Measurements from ENCODE around the gene UNK. TPM values are rescaled to one million over a fixed set of nuclear protein-coding genes. Genes with fewer than 3 reads are reported as not detected.

The UNK gene
- total and polyA plus RNA-seq, 2 of the 13 experiments (the other 11 are each of a cell fraction or from before 2014, with no cell fraction given): 31.6 to 33.0 TPM

GRCh38 chr17:75843577-75844529 lies 59.2 kb downstream of the UNK start, which contains the start of gene UNC13D (continued):
- TF ChIP-seq ZNF766 (CRISPR knock-in tag; IDR thresholded peaks at IDR 0.05; ENCODE audit: borderline replicate concordance) (0 out of 2 replicates have a peak, but pooled peaks have one; percentile 58), KMT2B (CRISPR knock-in tag; IDR thresholded peaks at IDR 0.05) (0 out of 2 replicates have a peak, but pooled peaks have one; percentile 16), ARHGAP35 (CRISPR knock-in tag; IDR thresholded peaks at IDR 0.05; ENCODE audit: borderline replicate concordance) (peak; percentile 20; the same call in 1 of the 2 replicates), KDM2A (CRISPR knock-in tag; IDR thresholded peaks at IDR 0.05; ENCODE audit: borderline replicate concordance, low read depth) (peak; percentile 29; the same call in 1 of the 2 replicates), ZSCAN21 (CRISPR knock-in tag; IDR thresholded peaks at IDR 0.05; ENCODE audit: borderline replicate concordance) (peak; percentile 25; the same call in 1 of the 2 replicates), CREM (IDR thresholded peaks at IDR 0.05) (0 out of 2 replicates have a peak, but pooled peaks have one; percentile 24), CREM (CRISPR knock-in tag; IDR thresholded peaks at IDR 0.05) (no peak), PLRG1 (conservative IDR thresholded peaks at IDR 0.05) (no peak), ZNF564 (CRISPR knock-in tag; IDR thresholded peaks at IDR 0.05) (no peak), PRDM4 (CRISPR knock-in tag; IDR thresholded peaks at IDR 0.05; ENCODE audit: borderline replicate concordance) (0 out of 2 replicates have a peak, but pooled peaks have one; percentile 72), ZBTB38 (CRISPR knock-in tag; IDR thresholded peaks at IDR 0.05) (peak; percentile 83), ZKSCAN5 (CRISPR knock-in tag; IDR thresholded peaks at IDR 0.05) (peak; percentile 94), ZNF780A (CRISPR knock-in tag; IDR thresholded peaks at IDR 0.05) (no peak), DNMT3B (CRISPR knock-in tag; conservative IDR thresholded peaks at IDR 0.05) (peak; percentile 55; the same call in 1 of the 2 replicates), ZNF713 (CRISPR knock-in tag; IDR thresholded peaks at IDR 0.05) (peak; percentile 32; the same call in 1 of the 2 replicates), IKZF4 (CRISPR knock-in tag; IDR thresholded peaks at IDR 0.05; ENCODE audit: borderline replicate concordance, low read depth, not compliant biosample characterization) (peak; percentile 36), MTF1 (CRISPR knock-in tag; IDR thresholded peaks at IDR 0.05) (no peak), DR1 (CRISPR knock-in tag; IDR thresholded peaks at IDR 0.05) (peak; percentile 56; the same call in 1 of the 2 replicates), ZNF670 (CRISPR knock-in tag; IDR thresholded peaks at IDR 0.05; ENCODE audit: borderline replicate concordance) (peak; percentile 86)
- TF ChIP-seq, protein P1, sequence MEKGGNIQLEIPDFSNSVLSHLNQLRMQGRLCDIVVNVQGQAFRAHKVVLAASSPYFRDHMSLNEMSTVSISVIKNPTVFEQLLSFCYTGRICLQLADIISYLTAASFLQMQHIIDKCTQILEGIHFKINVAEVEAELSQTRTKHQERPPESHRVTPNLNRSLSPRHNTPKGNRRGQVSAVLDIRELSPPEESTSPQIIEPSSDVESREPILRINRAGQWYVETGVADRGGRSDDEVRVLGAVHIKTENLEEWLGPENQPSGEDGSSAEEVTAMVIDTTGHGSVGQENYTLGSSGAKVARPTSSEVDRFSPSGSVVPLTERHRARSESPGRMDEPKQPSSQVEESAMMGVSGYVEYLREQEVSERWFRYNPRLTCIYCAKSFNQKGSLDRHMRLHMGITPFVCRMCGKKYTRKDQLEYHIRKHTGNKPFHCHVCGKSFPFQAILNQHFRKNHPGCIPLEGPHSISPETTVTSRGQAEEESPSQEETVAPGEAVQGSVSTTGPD (CRISPR knock-in tag; IDR thresholded peaks at IDR 0.05): no peak
- TF ChIP-seq, protein P2, sequence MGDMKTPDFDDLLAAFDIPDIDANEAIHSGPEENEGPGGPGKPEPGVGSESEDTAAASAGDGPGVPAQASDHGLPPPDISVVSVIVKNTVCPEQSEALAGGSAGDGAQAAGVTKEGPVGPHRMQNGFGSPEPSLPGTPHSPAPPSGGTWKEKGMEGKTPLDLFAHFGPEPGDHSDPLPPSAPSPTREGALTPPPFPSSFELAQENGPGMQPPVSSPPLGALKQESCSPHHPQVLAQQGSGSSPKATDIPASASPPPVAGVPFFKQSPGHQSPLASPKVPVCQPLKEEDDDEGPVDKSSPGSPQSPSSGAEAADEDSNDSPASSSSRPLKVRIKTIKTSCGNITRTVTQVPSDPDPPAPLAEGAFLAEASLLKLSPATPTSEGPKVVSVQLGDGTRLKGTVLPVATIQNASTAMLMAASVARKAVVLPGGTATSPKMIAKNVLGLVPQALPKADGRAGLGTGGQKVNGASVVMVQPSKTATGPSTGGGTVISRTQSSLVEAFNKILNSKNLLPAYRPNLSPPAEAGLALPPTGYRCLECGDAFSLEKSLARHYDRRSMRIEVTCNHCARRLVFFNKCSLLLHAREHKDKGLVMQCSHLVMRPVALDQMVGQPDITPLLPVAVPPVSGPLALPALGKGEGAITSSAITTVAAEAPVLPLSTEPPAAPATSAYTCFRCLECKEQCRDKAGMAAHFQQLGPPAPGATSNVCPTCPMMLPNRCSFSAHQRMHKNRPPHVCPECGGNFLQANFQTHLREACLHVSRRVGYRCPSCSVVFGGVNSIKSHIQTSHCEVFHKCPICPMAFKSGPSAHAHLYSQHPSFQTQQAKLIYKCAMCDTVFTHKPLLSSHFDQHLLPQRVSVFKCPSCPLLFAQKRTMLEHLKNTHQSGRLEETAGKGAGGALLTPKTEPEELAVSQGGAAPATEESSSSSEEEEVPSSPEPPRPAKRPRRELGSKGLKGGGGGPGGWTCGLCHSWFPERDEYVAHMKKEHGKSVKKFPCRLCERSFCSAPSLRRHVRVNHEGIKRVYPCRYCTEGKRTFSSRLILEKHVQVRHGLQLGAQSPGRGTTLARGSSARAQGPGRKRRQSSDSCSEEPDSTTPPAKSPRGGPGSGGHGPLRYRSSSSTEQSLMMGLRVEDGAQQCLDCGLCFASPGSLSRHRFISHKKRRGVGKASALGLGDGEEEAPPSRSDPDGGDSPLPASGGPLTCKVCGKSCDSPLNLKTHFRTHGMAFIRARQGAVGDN (CRISPR knock-in tag; IDR thresholded peaks at IDR 0.05): peak; percentile 93

All from HepG2 (cell line).